Eye (tissue), 1 donor: ENCODE data around the gene PSMD14.
A peak's percentile ranks its signal among the peaks of the same experiment; 100 is the strongest.

Source experiments
- DNase-seq: peaks from one replicate; pipeline ENCODE4 v3.0.0-alpha.2; 2015

PSMD14 gene

DNA sequence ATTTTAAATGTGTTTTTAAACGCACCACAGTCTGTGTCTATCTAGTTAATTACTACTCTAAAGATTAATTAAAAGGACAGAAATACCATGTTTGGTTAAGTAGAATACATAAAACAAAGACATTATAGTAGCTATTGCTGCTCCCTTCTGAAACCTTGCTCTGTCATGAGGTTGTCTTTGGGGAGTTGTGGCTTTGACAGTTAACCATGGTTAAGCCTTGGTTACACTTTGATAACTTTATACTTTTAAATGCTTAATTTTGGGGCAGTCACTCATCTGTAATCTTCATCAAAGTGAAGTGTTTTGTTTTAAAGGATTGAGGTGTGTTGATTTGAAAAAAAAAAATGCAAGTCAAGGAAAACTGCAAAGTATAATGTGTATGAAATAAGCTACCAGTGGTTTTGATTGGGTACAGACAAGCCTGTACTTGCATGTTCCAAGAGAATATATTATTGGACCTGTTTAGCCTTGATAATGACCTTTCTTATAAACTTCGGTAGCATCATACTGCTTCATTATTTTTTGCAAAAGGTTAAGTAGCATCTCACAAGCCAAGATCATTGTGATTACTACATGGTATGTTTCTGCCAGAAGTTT is 78.1 kb downstream of the PSMD14 start:
- DNase-seq: no peak

DNA sequence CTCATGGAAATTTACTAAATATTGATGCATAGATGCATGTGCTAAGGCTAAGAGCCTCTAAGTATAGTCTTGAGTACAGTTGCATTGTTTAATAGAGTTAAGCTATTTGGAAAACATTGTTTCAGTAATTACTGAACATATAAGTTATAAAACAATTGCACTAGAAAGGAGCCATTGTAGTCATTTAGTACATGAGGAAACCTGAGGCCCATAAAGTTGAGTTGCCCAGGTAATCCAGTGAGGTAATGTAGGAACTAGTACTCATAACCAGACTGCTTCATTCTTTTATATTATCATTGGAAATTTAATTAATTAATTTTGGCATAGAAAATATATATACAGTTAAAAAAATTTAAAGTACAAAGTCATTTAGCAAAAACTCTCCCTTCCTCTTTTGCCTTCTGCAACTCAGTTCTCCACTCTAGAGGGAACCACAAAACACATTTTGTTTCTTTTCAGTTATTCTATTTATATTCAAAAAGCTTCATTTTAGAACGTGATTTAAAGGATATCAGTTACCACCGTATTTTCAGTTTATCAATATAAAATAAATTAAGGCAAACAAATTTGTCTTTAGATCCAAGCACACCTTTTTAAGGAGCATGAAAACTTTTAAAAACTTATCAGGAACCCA is 80.0 kb downstream of the PSMD14 start:
- DNase-seq: no peak

DNA sequence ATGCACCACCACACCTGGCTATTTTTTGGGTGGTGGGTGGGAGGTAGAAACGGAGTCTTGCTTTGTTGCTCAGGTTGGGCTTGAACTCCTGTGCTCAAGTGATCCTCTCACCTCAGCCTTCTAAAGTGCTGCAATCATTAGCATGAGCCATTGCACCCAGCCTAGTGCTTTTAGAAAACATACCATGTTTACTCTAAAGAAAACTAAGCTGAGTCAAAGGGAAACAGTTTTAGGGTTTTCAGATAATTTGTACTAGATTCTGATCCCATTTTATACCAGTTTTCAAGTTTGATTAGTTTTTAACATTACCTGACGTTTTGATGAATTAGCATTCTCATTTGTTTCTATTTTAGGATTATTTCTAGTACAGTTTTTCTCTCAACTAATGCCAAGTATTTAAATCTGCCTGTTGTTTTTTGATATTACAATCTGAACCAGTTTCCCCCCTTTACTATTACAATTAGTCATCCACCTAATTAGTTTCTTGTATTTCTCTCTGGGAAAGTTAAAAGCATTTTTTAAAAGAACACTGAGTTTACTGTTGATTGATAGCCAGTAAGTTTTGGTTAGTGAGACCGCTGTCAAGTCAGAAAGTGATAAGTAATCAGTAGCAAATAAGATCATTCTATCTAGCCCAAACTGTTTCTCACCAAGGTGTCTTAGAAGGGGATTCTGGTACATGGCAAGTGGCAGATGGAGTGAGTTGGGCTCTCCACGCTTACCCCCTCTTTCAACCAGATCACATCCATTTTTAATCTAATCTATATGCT is 83.7 kb downstream of the PSMD14 start:
- DNase-seq: no peak

DNA sequence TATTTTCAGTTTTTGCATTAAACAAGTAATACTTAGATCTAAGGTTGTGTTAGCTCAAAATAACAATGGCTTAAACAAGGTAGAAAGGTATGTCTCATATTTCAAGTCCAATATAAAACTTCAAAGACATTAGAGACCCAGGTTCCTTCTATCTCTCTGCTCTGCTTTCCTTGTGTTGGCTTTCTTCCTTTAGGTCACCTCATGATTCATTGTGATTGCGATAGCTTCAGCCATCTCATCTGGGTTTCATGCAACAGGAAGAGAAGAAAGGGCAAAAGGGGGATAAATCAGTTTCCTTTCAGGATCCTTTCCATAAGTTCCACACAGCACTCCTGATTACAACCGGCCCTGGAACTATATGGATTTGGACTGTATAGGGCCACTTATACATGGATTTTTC is 91.9 kb downstream of the PSMD14 start:
- DNase-seq: no peak

DNA sequence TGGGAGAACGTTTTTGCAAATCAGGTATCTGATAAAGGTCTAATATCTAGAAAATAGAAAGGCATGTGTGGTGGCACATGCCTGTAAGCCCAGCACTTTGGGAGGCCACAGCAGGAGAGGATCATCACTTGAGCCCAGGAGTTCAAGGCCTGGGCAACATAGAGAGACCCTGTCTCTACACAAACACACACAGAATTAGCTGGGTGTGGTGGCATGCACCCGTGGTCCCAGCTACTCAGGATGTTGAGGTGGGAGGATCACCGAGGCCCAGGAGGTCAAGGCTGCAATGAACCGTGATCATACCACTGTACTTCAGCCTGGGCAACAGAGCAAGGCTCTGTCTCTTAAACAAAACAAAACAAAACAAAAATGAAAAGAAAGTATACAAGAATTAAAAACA is 94.1 kb downstream of the PSMD14 start:
- no peak for DNase-seq

DNA sequence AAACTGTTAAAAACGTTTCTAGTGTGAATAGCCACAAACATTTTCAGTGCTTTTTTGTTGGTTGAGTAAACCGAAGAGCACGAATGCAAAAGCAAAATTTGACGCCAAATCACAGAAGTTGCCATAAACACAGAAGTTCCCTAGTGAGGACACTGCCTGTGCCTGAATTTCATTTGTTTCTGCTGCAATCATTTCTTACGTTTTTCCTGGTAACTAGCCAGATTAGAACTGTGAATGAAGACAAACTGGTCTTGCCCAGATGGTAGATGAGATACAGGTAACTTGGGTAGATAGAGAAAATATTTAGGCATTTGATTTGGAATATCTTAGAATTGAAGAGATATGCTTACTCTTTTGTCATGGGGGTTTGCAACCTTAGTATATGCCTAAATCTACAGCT is 98.1 kb downstream of the PSMD14 start:
- DNase-seq: no peak

DNA sequence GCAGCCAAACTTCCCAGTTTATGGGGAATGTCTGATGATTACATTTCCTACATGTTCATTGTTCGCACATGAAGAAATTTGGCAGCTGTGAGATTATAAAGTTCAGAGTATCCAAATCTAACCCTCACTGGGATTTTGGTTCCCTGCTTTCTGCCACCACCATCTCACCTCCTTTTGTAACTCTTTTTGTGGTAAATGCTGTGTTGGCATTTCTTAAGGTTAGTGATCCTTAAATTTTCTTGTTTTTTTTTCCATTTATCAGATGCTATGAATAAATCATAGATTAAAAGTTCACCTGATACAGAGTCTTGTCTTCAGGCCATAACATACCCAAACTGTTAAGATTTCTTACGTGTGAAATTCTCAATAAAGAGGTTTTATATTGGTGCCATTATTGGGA is 99.4 kb downstream of the PSMD14 start:
- no peak for DNase-seq

DNA sequence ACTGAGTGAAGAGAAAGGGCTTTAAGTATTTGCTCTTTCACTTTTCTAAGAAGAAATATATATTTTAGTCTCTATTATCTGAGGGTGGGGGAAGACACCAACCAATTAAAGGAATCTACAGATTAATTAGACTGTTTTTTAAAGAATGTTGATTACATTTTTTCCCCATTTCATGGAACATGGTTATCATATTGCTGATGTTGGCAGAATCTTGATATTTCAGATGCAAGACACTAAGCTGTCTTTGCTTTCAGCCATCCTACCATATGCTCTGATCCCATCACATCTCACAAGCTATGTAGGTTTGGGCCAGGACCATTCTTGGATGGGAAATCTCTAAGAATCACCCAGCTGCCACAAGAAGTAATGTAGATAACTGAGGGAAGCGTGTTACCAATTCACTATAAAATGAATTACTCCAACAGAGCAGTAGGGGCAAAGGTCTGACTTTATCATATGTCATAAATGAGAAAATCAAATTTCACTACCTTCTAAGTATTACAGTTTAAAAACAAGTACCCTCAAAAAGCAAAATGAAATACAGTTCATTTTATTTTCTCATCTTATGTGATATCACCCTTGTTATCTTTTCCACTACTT is 101.2 kb downstream of the PSMD14 start:
- DNase-seq: no peak

DNA sequence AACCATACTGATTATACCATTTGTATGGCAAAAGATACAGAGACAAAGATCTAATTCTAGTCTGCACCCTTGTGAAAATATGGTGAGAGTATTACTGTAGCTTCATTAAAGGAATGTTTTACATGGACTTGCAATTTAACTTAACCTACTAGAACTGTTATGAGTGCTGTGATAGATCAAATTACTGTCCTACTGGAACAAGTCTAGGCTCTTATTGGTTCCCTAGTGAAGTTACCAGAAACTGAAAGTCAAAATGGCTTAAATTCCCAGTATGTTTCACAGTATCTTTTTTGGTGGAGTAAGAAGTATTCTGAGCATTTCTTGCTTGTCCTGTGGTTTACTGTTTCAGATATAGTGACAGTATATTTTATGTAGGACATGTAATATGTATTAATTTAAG is 104.1 kb downstream of the PSMD14 start:
- DNase-seq: no peak

DNA sequence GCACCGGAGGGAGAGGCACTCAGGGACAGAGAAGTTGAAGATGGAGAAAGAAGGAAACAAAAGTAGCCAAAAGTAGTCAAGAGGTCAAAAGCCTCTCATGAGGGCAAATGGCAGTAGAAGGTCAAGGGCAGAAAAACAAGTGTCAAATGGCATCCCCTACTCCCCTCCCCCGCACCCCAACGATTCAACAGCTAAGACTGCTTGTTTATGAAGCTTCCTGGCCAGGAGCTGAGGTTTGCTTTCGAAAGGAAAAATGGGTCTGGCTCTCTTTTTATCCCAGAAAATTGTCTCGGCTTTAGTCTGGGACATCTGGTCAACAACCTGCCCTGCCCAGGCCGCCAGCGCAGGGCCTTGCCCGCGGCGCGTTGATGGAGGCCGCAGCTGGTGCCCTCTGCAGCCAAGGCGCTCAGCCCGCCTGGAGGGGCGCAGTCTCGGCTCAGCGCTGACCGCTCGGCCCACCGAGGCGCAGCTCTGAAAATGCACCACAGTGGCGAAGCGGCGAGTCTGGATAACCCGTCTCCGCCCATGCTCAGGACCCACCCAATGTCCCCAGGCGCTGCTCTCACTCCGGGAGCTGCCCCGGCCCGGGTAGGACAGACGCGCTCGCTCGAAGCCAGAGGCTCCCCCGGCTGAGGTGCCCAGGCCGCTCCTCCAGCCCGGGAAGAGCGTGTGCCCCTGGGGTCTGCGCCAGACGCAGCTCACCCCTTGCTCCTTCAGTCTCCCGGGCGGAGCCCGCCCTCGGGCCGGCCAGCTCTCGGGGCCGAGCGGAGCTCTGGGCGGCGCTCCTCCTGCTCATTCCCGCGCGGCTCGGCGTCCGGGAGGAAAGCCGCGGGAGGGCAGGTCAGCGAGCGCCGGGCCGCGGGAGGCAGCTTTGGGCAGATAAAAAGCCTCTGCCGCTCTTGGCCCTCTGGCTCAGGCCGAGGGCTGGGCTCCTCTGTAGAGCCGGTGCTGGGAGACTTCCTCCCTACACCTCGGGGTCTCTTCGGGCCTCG is 106.1 kb downstream of the PSMD14 start:
- DNase-seq: no peak

DNA sequence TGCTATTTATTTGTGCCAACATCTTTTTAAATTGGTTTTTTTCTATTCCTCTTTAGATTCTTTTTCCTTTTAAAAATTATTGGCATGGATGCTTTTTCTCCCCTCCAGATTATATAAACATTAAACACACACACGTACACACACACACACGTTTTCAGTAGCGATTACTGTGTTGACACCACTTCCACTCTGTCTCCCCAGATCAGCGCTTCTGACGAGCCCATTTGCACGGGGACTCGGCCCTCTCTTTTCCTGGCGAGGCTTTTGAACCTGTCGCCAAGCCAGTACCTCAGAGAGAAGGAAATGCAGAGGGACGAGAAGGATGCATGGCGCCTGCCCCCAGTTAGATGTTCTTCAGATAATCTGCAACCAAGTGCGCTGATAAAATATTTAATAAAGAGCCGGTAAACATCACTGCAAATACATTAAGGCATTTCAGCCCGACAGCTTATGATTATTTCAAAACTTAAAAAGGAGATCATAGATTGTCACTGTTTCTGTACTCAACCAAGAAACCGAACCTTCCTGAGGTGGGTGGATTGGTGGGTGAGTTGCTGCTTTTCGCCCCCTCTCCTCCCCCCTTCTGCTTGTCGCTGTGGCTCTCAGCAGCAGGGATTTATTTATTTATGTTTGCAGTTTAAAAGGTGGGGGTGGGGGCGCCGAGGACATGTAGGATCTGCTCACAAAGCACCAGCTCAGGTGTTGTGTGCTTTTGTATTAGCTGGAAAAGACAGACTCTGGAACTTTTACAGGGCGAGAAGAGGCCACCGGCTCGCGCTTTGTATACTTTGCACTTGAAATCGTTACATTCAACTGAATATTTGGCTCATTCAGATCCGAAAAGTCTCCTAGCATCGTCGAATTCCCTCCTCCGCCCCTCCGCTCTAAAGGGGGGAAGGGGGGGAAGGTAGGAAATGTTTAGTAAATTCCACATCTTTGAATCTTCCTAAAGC is 107.1 kb downstream of the PSMD14 start:
- DNase-seq: peak; percentile 78

DNA sequence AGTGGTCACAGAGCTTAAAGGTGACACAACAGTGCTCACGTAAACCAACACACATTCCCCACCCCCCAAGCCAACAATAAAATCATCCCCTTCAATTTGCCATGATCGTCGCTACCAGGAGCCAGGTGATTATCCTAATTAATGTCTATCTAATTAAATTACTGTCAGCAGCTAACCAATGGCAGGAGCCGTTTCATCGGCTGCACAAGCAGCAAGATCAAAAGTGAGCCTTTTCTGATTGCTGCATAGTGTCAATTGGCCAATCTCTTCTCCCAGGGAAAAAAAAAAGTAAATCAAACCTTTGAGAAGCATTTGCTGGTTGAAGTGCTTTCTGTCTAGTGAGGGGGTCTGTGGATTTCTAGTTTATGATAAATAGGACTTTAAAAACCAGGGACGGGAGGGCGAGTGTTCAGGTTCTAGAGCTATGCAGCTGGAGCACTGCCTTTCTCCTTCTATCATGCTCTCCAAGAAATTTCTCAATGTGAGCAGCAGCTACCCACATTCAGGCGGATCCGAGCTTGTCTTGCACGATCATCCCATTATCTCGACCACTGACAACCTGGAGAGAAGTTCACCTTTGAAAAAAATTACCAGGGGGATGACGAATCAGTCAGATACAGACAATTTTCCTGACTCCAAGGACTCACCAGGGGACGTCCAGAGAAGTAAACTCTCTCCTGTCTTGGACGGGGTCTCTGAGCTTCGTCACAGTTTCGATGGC is 107.9 kb downstream of the PSMD14 start, which contains the start of gene TBR1:
TSS of gene TBR1 (plus strand) at position 311 of the 721 bp plus-strand sequence. CDS start at position 425, 114 bp downstream.
- peak; percentile 80 for DNase-seq

DNA sequence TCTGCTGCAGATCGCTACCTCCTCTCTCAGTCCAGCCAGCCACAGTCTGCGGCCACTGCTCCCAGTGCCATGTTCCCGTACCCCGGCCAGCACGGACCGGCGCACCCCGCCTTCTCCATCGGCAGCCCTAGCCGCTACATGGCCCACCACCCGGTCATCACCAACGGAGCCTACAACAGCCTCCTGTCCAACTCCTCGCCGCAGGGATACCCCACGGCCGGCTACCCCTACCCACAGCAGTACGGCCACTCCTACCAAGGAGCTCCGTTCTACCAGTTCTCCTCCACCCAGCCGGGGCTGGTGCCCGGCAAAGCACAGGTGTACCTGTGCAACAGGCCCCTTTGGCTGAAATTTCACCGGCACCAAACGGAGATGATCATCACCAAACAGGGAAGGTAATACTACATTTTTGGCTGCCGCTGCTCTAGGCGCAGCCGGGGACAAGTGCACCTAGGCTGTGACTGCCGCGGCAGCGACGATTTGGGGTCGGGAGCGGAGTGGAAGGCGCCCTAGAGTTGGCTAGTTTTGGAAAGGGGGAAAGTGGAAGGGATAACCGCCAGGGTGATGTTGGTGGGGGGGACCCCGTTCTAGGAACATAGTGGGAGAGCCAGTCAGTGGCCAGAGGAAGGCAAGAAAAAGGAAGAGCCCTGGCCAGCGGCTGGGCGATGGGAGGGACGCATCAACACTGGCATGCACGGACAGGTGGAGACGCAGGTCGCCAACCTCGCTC is 108.6 kb downstream of the PSMD14 start:
- peak; percentile 62 for DNase-seq

DNA sequence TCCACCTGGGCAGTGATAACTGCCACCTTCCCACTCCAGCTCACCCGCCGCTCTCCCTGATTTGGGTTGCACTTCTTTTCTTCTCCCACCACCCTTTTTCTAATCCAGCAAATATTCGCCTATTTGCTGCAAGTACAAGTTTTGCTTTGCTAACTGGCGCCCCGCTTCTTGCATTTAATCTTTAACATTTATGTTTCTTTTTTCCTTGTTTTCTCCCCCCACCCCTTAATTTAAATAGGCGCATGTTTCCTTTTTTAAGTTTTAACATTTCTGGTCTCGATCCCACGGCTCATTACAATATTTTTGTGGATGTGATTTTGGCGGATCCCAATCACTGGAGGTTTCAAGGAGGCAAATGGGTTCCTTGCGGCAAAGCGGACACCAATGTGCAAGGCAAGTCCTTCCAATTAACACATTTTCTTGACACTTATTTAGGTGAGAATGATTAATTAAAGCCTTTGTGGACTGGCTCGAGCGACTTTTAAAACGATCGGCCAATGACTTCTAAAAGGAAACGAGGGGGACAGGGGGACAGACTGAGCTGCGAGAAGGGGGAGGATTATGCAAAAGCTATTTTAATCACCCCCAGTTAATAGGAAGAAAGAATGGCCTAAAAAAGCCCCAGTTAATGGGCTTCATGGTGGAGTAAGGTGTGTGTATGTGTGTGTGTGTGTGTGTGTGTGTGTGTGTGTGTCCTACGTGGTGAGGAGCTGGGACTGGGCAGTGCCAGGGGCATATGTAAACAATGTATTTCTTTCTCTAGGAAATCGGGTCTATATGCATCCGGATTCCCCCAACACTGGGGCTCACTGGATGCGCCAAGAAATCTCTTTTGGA is 109.4 kb downstream of the PSMD14 start:
- peak; percentile 71 for DNase-seq

DNA sequence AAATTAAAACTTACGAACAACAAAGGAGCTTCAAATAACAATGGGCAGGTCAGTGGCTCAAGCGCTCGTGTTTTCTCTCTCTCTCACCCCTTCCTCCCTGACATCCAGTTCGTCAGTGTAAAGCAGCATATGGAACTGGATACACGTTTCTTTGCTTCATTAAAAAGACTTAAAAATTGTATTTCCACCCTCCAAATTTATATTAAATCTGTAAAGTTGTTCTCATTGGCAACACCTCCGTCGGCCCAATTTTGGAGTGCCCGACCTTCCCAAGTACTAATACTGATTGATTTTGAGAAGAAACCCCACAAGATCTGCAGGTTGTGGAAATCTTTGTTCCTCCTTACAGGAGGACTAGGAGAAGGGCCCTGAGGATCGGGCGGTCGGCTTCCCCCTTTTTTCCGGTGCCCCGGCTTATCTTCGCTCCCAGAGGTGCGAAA is 110.1 kb downstream of the PSMD14 start:
- DNase-seq: no peak

DNA sequence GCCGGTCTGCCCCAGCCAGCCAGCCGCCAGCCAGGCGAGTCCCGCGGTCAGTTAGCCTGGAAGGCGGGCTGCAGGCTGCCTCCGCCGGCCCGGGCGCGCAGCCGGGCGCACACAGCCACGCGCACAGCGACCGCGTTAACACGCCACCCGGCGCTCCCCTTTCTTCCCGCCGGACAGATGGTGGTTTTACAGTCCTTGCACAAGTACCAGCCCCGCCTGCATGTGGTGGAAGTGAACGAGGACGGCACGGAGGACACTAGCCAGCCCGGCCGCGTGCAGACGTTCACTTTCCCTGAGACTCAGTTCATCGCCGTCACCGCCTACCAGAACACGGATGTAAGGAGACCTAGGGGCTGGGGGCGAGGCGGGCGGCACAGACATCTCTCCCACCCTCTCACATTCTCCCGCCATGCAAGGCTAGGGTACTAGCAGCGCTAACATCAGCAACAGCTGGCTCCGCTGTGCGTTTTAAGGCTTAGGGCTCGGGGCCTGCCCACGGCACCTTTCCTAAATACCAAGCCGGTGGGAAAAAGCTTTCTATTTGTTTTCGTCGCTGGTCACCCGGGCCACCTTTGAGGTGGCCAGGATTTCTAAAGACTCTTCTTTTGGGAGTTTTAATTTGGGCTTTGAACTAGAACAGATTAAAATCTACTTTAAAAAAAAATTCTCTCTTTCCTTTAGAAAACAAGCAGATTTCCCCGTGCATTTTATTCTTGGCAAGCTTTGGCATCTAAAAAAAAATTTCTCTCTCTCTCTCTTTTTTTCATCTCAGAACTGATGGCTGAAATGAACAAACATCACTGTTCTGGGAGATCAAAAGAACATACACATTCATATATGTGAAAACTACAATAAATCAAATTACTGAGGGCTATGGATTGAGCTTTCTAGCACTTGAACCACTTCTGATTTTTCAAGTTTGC is 110.8 kb downstream of the PSMD14 start:
- DNase-seq: peak; percentile 84

DNA sequence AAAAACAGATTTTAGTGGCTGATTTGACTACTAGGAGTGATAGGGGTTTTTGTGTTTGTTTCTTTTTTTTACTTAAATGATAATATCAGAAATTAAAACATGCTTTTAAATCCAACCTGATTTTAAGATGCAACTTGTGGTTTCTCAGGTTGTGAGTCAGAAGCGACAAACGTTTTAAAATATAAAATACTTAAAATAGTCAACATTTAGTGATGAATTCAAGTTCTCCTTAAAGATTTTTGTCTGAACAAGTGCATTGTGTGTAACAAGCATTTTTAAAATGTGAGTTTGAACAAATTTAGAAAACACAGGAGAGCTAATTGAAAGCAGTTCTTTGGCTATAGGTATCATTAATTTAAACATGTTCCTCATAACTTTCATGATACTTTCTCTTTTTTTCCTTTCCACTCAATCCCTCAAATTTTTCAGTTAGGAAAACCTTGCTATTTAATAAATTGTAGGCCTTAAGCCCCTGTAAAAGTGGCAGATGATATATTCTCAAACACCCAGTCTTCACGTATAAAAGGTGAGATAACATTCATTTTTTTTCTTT is 111.5 kb downstream of the PSMD14 start:
- peak; percentile 56 for DNase-seq
